NCI-H2029 (cell line): Measurements from ENCODE around the gene FAT1.

ENCODE experiments used
- DNase-seq: peaks from one replicate; lab custom pipeline; 2025; lab: John Stamatoyannopoulos, UW

The FAT1 gene

GRCh38 chr4:186606591-186606992 lies 117.1 kb downstream of the FAT1 start:
- DNase-seq: no peak

DNA sequence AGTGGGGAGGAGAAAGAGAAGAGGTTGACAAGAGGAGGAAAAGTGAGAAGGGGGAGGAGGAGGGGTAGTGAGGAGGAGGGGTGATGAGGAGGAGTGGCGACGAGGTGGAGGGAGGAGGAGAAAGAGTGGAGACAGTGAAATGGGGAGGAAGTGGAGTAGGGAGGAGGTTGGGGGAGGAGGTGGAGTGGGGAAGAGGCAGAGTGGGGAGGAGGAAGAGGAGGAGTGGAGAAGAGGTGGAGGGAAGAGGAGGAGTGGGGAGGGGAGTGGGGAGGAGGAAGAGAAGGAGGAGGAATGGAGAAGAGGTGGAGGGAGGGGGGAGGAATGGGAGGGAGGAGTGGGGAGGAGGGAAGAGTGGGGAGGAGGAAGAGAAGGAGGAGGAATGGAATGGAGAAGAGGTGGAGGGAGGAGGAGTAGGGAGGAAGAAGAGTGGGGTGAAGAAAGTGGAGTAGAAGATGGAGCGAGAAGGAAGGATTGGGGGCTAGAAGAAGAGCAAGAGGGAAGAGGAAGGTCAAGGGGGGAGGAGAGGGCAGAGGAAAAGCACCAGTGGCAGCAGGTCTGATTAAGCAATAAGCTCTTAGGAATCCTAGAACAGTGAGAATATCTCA lies 118.3 kb downstream of the FAT1 start:
- no peak for DNase-seq

DNA sequence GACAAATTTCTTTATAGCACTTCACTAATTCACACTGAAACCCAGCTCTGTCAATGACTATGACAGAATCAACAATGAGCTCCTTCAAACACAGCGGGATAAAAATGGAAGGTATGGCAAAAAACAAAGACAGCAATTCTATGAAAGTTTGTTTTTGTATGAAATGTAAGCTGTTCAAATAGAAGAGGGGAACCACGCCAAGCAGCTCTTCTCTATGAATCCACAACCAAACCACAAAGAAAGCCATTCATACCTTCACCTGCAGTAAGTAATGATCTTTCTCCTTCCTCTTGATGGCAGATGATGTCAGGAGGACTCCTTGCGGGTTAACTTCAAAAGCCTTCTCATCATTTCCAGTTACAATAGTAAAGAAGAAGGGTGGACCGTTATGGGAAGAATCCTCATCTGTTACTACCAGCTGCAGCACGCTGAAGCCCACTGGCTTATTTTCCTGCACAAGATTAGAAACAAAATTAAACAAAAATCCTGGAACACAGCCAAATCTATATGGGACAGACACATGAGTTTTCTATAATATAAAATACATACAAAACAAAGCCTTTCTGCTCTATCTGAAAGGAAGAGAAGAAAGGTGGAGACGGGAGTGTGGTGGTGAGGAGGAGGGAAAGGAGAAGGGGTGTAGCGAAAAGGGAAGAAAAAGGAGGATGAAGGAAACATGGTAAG lies 119.4 kb downstream of the FAT1 start:
- DNase-seq: peak; percentile 45

- DNase-seq: no peak
Measured at GRCh38 chr4:186602978-186603377, 120.7 kb downstream of the FAT1 start.

DNA sequence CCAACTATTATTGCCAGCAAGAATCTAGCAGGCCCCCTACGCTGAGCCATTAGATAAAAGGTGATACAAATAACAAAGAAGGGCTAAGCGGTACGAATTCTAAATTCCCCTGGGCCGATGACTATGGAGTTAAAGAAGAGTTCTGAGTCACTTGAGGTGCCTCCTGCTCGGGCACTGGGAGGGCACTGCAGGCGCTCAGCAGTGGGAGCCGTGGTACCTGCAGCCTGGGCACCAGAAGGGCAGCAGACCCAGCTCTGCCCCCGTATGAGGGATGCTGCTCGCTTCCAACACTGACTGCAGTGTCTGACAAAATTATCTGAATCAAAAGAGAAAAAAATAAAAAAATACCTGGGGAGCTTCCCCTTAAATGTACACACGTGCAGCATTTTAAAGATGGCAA lies 124.2 kb downstream of the FAT1 start:
- no peak for DNase-seq

GRCh38 chr4:186598686-186599085 lies 125.0 kb downstream of the FAT1 start:
- DNase-seq: no peak

GRCh38 chr4:186596850-186597390 lies 126.7 kb downstream of the FAT1 start:
- DNase-seq: no peak

DNA sequence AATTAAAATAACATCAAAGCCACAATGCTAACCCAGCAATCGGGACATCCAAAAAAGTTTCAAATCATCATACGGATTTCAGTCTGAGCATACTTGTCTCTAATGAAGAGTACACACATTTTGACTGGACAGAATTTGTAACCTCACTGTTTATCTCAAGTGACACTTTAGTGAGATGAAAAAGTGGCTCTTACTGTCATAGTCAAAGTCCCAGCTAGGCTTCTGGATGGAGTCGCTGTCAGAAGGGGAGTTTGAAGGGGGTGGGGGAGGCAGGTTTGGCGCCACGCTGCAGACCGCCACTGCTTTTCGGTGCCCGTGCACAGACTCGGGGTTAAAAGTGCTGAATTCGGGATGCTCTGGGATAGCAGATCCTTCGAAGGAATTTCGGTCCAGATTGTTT lies 127.3 kb downstream of the FAT1 start:
- no peak for DNase-seq

DNA sequence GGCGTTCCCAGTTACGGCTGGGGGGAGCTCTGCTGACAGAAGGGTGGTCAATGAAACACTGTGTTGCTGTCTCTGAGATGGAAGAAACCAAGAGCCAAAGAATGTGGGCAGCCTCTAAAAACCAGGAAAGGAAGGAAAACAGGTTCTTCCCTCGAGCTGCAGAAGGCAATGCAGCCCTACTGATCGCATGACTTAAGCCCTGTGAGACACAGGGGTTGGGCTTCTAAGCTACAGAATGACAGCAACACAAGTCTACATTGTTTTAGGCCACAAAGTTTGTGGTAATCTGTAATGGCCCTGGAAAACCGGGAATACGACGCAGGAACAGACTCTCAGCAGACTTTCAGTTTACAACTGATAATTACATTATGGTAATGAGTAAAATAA lies 130.1 kb downstream of the FAT1 start:
- no peak for DNase-seq

DNA sequence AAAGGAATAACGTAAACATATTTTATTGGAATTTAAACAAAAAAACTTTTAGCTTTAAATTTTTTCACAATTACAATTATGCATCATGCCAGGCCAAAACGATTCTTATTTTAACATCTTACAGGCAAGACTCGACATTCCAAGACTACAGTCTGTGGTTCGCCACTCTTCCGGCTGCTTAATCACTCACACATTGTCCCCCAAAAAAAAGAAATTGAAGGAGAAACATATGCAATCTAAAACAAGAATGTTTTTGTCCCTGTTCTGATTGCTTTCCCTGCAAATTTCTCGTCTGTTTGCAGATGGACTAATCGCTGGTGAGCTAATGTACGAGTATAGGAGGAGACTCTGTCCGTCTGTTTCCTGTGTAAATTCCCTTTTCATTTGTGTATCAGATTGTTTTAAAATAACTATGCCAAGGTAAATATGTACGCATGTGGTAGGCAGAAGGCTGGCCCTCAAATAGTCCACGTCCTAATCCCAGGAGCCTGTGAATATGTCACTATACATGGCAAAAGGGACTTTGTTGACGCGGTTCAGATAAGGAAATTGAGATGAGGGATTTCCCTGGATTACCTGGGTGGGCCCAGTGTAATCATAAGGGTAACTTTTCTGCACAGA lies 130.6 kb downstream of the FAT1 start:
- peak; percentile 12 for DNase-seq

DNA sequence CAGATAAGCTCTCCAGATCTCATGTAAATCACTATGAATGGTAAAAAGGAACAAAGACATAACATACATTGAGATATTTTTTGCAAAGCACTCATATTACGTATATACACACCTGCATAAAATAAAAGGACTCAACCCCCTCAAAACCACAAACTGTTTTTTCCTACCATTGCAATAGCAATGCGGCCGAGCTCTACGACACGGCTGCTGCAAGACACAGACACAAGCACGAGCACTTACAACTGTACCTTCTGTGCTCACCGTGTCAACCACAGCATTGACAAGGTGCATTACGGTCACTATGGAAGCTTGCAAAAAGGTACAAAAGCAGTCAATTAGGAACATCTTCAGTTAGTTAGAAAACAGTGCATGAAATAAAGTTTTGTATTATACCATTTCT lies 131.2 kb downstream of the FAT1 start:
- no peak for DNase-seq

DNA sequence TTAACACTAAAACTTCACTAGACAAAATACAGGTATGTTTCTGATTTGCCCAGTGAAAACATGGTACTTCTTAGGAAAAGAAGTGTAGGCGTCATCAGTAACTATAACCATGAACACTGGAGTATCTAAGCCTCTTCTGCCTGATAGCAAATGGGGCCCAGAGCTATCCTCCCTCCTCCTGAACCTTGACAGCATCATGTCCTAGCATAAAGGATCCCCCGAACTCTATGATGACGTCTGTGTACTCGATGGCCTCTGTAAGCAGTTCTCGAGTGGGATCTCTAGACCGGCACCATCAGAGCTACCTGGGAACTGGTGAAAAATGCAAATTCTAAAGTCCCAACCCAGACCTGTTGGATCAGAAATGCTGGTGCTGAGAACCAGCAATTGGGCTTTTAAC lies 132.0 kb downstream of the FAT1 start:
- DNase-seq: no peak

DNA sequence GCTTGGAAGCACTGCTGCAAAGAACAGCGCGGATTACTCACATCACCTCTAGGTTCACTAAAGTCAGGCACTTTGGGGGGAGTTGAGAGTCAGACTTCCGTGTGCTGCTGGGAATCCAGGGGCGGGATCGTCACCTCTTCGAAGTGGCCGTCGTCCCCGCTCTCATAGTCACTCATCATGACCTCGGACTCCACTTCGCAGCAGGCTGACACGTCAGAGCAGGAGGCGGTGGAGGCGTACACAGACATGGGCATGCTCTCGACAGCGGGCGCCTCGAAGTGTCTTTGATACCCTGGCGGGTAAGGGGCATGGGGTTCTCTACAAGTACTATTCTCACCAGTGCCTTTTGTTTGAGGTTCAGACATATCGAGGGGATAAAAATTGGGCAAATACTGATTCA lies 135.2 kb downstream of the FAT1 start:
- no peak for DNase-seq

GRCh38 chr4:186587416-186588018 lies 136.1 kb downstream of the FAT1 start:
- DNase-seq: no peak

GRCh38 chr4:186586205-186586604 lies 137.5 kb downstream of the FAT1 start:
- no peak for DNase-seq

GRCh38 chr4:186584912-186585311 lies 138.7 kb downstream of the FAT1 start:
- DNase-seq: no peak

- no peak for DNase-seq
Measured at GRCh38 chr4:186581421-186581820, 142.2 kb downstream of the FAT1 start.

DNA sequence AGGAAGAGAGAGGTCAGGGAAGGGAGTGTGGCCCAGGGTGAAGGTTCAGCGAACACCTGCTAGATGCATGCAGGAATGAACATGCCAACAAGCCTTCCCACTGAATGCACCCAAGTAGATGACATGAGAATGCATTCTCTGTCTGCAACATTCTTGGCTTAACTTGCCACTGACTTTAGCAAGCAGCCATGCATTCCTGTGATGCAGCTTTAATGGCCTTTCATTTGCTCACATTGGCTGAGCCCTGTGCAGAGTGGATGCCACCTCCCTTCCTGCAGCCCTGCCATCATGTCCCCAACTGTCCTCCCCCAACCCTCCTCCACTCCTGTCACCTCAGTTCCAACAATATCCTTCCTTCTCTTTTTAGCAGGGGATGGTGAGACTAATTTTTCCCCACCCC lies 143.0 kb downstream of the FAT1 start:
- DNase-seq: no peak

DNA sequence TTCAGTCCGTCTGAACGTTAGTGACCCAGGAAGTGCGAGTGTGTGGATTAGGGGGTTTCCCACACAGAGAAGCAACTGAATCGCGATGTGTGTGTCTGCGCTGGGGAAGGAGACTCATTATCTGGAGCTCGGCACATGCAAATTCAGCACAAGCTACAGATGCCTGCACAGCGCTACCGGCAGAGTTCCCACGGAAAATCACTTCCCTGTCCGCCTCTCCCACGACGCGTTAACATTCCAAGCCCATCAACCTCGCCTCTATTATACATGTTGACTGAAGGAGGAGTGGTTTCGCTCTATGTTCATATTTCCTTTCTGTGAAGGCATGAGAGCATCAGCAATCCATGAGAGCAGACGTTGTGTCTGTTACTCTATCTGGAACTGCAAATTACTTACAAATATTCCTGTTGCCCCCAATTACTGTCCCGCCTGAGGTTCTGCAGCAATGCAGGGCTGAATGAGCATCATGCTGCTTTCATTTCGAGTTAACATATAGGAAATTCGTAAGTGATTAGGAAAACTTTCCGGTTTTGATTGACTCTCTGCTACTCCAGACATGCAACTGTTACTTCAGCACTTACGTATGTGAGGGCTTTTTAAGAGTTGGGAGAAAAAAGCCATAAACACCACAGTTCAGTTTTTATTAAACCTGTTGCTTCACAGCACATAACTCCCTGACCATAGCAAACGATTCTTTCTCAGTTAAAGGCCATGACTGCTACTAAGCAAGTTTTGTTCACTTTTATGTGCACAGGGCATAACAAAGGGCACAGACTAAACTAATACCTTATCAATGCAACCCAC lies 153.3 kb downstream of the FAT1 start:
- no peak for DNase-seq

DNA sequence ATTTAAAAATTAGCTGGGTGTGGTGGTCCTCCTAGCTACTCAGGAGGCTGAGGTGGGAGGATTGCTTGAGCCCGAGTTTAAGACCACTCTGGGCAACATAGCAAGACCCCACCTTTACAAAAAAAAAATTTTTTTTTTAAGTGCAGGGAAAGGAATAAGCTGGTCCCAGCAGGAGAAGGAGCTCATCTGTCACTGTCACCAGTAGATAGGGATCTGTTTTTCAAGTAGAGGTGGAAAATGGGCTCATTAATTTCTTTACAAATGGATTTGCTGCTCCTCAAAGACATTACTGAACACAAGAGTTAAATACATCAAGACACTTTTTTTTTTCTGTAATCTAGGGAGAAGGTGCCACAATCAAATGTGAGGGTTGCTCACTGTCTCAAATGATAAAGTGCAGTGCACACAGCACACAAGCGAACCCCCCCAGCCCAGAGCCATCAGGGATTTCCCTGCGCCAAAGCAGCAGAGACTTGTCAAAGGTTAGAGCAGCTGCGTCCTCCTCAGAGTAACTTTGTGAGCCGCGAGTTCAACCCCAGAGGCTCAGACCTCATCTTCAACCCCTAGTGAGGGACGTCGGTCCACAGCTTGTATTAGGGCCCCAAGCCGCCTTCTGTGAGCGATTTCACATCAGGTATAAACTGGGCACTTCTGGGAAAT lies 154.0 kb downstream of the FAT1 start:
- no peak for DNase-seq

DNA sequence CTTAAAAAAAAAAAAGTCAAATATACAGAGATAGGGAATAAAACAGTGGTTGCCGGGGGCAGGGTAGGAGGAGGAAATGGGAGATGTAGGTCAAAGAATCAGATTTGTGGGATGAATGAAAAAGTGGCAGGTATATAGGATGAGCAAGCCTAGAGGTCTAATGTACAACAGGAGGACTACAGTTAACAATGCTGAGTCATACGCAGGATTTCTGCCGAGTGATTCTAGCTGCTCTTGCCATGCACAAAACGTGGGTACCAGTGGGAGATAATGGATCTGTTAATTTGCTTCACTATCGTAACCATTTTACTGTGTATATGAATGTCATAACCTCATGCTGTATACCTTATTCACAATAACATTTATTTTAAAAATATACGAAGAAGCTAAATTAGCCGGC lies 157.6 kb downstream of the FAT1 start:
- no peak for DNase-seq

GRCh38 chr4:186563761-186564160 lies 159.9 kb downstream of the FAT1 start:
- DNase-seq: no peak
